ENCODE data around the gene SPTBN1. TPM values are rescaled to one million over a fixed set of nuclear protein-coding genes. Genes with fewer than 3 reads are reported as not detected.

The SPTBN1 gene
- total RNA-seq, 1 donor from 2014 or later = 983 TPM

- Mint-ChIP-seq H3K4me1 (ENCODE audit: unreplicated experiment) (peaks cover 92% of the 10 kb centered on the region), H3K27me3 (ENCODE audit: unreplicated experiment) (peaks cover 52% of the 10 kb centered on the region), H3K9me3 (ENCODE audit: unreplicated experiment) (peaks cover 4% of the 10 kb centered on the region), H3K4me3 (ENCODE audit: unreplicated experiment) (peak overlapping the region; percentile 56), H3K36me3 (ENCODE audit: low read depth, unreplicated experiment) (peaks cover 60% of the 10 kb centered on the region), H3K27ac (ENCODE audit: unreplicated experiment) (peak overlapping the region; percentile 96)
- TF ChIP-seq CTCF (IDR thresholded peaks at IDR 0.05; ENCODE audit: unreplicated experiment) = no peak
- peak; percentile 59 for DNase-seq (ENCODE audit: low spot score)
Observed at GRCh38 chr2:54604871-54605270, 148.7 kb downstream of the SPTBN1 start.

- Mint-ChIP-seq H3K4me1 (ENCODE audit: unreplicated experiment) (peaks cover 90% of the 10 kb centered on the region), H3K27me3 (ENCODE audit: unreplicated experiment) (peaks cover 55% of the 10 kb centered on the region), H3K4me3 (ENCODE audit: unreplicated experiment) (peak overlapping the region; percentile 56), H3K9me3 (ENCODE audit: unreplicated experiment) (peaks cover 4% of the 10 kb centered on the region), H3K27ac (ENCODE audit: unreplicated experiment) (peak overlapping the region; percentile 96), H3K36me3 (ENCODE audit: low read depth, unreplicated experiment) (peaks cover 53% of the 10 kb centered on the region)
- no peak for DNase-seq (ENCODE audit: low spot score)
- TF ChIP-seq CTCF (IDR thresholded peaks at IDR 0.05; ENCODE audit: unreplicated experiment) = no peak
Observed at GRCh38 chr2:54605836-54606235, 149.7 kb downstream of the SPTBN1 start.

GRCh38 chr2:54606393-54606958, 150.3 kb downstream of the SPTBN1 start:
- Mint-ChIP-seq H3K27me3 (ENCODE audit: unreplicated experiment) (peaks cover 55% of the 10 kb centered on the region), H3K4me3 (ENCODE audit: unreplicated experiment) (peak overlapping the region; percentile 56), H3K27ac (ENCODE audit: unreplicated experiment) (peak overlapping the region; percentile 96), H3K9me3 (ENCODE audit: unreplicated experiment) (peaks cover 4% of the 10 kb centered on the region), H3K4me1 (ENCODE audit: unreplicated experiment) (peaks cover 85% of the 10 kb centered on the region), H3K36me3 (ENCODE audit: low read depth, unreplicated experiment) (peaks cover 48% of the 10 kb centered on the region)
- no peak for DNase-seq (ENCODE audit: low spot score)
- no peak for TF ChIP-seq CTCF (IDR thresholded peaks at IDR 0.05; ENCODE audit: unreplicated experiment)

GRCh38 chr2:54608224-54608623, 152.1 kb downstream of the SPTBN1 start:
- DNase-seq (ENCODE audit: low spot score) = no peak
- Mint-ChIP-seq H3K27ac (ENCODE audit: unreplicated experiment) (peak overlapping the region; percentile 62), H3K4me1 (ENCODE audit: unreplicated experiment) (peaks cover 85% of the 10 kb centered on the region), H3K36me3 (ENCODE audit: low read depth, unreplicated experiment) (peaks cover 51% of the 10 kb centered on the region), H3K4me3 (ENCODE audit: unreplicated experiment) (peak overlapping the region; percentile 17), H3K9me3 (ENCODE audit: unreplicated experiment) (peaks cover 4% of the 10 kb centered on the region), H3K27me3 (ENCODE audit: unreplicated experiment) (peaks cover 42% of the 10 kb centered on the region)
- TF ChIP-seq CTCF (IDR thresholded peaks at IDR 0.05; ENCODE audit: unreplicated experiment) = no peak

GRCh38 chr2:54609241-54609640, 153.1 kb downstream of the SPTBN1 start:
- peaks cover 47% of the 10 kb centered on the region for H3K27me3 Mint-ChIP-seq (ENCODE audit: unreplicated experiment)

More at GRCh38 chr2:54609241-54609640, 153.1 kb downstream of the SPTBN1 start:
- H3K27ac Mint-ChIP-seq (ENCODE audit: unreplicated experiment) = peak overlapping the region; percentile 50
- peak overlapping the region; percentile 73 for H3K4me3 Mint-ChIP-seq (ENCODE audit: unreplicated experiment)
- H3K4me1 Mint-ChIP-seq (ENCODE audit: unreplicated experiment) = peaks cover 87% of the 10 kb centered on the region
- H3K36me3 Mint-ChIP-seq (ENCODE audit: low read depth, unreplicated experiment) = peaks cover 59% of the 10 kb centered on the region
- TF ChIP-seq CTCF (IDR thresholded peaks at IDR 0.05; ENCODE audit: unreplicated experiment) = no peak
- peaks cover 4% of the 10 kb centered on the region for H3K9me3 Mint-ChIP-seq (ENCODE audit: unreplicated experiment)
- no peak for DNase-seq (ENCODE audit: low spot score)

Measured in endothelial cell (in vitro differentiated cells).